Stimulated activated CD4-positive, alpha-beta T cell treated with anti-CD3 and anti-CD28 coated beads, Interleukin-15, amount 100 ng/mL, for 1 hour (primary cell): Measurements from ENCODE around the gene ARFGAP1.
"Not testable (repeated sequence)": the region's sequence is repeated elsewhere in the genome, so short reads cannot be mapped to it uniquely, and the experiment has no call there.

Experiments
- DNase-seq, 2 donors: peaks; one replicate each; pipeline ENCODE4 v3.0.0-alpha.2; 2020; ENCODE audit warnings: low read depth in 1 of 2, low spot score in 1 of 2

Gene ARFGAP1

DNA sequence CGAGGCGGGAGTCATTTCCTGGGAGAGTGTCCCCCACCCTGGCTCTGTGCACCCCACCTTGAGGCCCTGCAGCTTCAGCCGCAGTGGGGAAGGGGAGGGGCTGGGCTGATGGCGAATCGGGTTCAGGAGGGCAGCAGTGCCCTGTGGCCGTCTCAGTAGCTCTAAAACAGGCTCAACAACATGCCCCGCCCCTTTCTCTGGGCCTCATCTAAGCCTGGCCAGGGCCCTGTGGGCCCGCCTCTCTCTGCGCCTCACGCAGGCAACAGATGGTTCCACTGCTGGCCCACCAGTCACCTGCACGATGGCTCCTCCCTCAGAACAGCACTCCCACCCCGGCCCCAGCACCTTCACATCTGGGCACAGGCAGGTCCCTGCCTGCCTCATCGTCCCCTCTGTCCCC, 58.3 kb downstream of the ARFGAP1 start:
- DNase-seq = no peak

DNA sequence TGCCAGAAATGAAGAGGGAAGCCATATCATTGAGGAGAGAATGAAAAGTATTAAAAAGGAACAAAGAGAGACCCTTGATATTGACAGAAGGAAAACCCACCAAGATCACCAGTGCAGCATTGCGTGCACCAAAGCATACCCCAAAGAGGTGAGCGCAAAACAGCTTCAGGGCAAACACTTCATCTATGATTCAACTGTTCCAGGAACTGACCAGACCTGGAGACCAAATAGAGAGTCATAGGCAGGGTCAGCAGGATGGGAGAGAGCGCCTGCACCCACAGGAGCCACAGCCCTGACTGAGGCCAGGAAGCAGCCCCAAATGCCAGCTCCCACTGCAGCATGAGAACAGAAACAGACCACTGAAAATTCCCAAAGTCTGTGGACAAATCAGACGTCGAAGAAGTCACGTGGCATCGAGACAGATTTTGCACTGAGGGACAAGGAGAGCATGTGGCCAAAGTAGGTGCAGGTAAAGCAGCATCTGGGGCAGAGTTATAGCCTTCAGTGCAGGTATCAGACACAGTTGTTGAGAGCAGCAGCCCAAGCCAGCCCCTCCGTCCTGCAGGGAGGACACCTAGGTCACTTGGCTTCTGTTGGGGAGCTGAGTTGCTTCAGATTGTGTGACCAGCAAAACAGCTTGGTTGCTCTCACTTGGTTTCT, 59.3 kb downstream of the ARFGAP1 start:
- no peak for DNase-seq

DNA sequence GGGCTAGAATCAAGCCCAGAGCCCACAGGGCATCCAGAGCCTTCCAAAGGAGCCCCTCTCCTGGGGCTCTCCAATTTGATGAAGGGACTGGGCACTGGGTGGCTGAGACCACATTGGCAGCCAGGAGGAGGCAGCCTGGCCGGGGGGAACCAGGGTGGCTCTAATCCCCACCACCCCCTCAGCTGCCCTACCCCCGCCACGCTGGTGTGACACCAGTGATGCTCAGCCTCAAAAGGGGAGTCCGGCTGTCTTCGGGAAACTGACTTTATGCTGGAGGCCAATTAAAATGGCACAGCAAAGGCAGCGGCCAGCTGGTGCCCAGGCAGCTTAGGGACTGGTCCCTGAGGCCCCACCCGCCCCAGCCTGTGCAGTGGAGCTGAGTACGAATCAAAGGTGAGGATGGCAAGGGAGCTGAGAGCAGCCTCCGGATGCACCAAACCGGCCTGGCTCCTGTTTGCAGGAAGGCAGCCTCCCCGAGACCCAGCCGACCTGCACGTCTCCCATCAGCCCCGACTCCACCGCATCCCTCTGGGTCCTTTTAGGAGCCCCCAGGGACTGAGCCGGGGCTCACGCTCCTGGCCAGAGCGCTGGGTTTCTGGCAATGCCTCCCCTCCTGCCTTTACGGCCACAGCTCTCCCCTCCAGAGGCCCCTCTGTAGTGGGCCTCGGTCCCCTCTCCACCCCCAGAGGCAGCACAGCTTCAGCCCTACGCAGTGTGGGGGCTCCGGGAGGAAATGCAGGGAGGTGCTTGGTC, 60.1 kb downstream of the ARFGAP1 start:
- DNase-seq = no peak

DNA sequence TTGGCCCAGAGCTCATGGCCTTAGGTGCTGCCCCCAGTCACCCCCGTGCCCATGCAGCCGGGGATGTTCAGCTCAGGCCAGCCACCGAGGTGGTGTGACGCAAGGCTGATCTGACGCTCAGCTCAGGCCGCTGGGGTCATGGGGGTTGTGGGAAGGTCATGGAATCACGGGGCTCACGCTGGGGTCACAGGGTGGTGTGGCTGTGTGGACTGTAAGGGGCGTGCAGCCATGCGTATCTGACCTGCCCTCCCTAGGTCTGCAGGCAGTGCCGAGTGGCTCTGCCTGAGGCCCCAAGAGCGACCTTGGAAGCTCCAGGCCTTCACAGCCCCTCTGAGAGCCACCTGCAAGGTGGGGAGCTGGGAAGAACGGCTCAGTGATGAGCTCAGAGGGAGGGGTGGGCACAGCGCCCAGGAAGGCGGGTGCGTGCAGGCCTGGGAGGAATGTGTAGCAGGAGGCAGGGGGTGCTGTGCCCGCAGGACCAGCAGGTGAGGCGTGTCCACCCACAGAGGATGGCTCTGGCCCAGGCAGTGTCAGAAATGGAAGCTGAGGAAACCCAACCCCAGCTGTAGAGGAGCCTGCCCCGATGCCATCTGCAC, 60.7 kb downstream of the ARFGAP1 start:
- no peak for DNase-seq

DNA sequence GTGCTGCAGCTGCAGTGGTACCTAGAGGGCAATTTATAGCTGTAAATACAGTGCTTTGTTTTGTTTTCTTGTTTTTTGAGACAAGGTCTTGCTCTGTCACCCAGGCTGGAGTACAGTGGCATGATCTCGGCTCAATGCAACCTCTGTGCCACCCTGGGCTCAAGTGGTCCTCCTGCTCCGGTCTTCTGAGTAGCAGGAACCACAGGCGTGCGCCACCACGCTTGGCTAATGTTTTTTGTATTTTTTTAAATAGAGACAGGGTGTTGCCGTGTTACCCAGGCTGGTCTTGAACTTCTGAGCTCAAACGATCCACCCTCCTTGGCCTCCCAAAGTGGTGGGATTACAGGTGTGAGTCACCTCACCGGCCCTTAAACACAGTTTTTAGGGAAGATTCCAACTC, 61.7 kb downstream of the ARFGAP1 start:
- DNase-seq = no peak

DNA sequence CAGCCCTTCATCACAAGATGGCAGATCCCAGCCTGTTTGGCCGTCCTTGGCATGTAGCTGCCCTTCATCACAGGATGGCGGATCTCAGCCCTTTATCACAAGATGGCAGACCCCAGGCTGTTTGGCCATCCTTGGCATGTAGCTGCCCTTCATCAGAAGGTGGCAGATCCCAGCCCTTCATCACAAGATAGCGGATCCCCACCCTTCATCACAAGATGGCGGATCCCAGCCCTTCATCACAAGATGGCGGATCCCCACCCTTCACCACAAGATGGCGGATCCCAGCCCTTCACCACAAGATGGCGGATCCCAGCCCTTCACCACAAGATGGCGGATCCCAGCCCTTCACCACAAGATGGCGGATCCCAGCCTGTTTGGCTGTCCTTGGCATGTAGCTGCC, 62.4 kb downstream of the ARFGAP1 start:
- not testable (repeated sequence) for DNase-seq

DNA sequence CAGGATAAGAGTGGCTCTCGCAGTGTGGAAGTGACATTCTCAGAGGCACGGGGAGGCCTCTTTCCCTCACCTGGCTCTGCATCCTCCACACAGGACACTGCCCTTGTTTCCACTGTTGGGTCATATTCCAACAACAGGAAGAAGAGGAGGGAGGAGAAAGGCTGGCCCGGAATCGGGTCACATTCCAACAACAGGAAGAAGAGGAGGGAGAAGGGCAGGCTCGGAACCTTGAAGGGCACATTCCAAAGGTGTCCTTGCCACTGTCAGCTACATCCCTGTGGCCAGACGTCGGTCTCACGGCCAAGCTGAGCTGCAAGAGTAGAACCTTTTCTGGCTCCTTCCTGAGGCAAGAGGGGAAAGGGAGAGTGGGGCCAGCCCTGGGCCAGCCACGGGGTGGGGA, 63.1 kb downstream of the ARFGAP1 start:
- no peak for DNase-seq

DNA sequence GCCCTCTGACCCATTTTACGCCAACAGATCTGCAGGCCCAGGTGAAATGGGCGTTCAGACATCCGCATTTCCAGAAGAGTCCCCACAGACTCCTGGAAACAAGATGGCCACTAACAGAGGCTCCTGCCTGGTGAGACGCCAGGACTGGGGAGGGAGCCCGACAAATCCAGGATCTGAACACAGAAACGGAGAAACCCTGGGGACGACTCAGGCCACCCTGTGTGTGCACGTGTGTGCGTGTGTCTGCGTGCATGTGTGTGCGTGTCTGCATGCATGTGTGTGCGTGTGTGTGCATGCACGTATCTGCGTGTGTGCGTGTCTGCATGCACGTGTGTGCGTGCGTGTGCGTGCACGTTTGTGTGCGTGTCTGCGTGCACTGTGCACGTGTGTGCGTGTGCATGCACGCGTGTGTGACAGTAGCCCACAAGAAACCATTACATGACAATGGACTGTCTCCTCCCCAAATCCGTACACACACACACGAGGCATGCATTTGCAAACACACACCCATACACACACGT, 63.7 kb downstream of the ARFGAP1 start:
- DNase-seq = no peak

DNA sequence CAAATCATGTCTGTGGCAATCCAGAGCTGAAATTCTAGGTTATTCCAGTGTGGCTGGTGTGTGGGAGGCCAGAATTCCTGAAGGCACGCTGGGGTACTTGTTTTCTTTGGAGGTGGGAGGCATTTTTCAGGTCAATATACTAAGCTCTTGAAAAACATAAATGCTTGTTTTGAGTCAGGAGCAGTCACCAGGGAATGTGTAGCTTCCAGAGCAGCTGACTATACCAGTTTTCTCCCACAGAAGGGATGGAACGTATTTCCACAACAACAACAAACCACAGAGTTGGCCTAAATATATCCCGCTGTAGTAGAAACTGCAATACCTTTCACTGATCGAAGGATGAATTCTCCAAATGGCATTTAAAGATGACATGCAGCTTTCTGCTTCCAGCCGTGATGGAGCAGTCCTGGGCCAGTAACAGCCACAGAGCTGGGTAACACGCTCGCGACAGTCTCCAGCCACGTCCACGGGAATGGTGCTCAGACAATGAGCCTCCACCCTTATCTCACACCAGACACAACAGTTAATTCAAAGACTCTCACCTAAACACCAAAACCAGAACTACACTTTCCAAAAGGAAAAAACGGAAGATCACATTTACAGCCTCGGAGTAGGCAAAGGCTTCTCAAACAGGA, 65.3 kb downstream of the ARFGAP1 start:
- no peak for DNase-seq
